ENCODE measurements around the gene R3HDM4. TPM values are rescaled to one million over a fixed set of nuclear protein-coding genes. Genes with fewer than 3 reads are reported as not detected.

Gene R3HDM4
- total RNA-seq (2022; extraction: Qiagen RNA extraction) = 25.9 to 43.5 TPM (median 37.1 TPM) in 5 replicates

DNA sequence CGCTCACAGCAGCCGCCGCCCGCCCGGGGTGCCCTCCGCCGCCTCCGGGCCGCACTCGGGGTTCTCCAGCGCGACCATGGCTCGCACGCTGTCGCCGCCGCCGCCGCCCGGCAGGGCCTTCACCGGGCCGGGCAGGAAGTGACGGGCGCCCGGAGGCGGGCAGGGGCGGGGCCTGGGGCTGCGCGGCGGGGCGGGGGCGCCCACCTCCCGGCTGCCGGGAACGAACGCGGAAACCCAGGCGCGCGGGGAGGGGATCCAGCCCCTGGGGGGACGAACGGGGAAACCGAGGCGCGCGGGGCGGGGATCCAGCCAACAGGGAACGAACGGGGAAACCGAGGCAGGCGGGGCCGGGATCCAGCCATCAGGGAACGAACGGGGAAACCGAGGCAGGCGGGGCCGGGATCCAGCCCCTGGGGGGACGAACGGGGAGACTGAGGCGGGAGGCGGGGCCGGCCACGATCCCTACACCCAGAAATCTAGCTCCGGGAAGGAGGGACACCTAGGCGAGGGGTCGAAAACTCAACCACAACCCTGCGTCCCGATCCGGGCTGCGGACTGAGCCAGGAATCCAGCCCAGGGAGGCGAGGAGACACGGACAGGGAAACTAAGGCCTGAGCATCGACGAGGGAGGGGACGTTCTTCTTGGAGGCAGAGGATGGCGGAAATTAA lies at the start of gene R3HDM4:
Gene R3HDM4, minus strand, starts transcription at position 140 of the 669 bp plus-strand sequence. Its CDS starts 62 bp downstream, at position 78.

DNA sequence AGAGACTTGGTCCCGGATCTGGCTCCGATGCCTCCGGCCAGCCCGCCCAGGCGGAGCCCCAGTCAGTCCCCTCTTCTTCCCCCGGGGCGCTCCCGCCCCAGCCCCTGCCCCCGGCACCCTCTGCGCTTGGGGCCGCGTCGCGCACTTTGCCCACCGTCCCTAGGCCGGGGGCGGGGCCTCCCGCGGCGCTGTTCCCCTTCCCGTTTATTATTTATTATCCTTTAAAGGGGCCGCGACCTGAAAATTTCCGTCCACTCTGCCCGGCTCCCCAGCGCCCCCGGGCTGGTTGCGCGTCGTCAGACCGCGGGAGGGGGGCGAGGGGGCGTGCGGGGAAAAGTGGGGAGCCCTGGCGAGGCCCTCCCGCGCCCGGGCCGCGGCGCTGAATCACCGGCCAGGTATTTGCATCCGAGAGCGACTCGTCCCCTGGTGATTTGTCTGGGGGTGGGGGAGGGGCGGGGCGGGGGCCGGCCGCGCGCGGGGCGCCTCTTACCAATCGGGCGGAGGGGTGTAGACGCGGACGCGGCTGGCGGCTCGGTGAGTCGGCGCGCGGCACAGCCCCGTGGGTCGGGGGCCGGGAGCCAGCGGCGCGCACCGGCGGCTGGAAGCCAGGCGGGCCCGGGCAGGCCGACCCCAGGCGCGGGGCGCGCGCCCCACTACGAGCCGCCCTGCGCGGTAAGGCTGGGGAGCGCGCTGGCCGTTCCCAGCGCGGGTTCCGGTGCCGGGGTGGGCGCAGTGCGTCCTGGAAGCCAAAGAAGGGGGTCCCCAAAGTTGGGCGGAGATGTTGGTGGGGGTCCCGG lies 12.7 kb upstream of the R3HDM4 start, which contains the start of gene ARID3A:
Gene ARID3A, plus strand, starts transcription at position 510 of the 797 bp plus-strand sequence. CDS start 3,494 bp downstream, outside the sequence.

DNA sequence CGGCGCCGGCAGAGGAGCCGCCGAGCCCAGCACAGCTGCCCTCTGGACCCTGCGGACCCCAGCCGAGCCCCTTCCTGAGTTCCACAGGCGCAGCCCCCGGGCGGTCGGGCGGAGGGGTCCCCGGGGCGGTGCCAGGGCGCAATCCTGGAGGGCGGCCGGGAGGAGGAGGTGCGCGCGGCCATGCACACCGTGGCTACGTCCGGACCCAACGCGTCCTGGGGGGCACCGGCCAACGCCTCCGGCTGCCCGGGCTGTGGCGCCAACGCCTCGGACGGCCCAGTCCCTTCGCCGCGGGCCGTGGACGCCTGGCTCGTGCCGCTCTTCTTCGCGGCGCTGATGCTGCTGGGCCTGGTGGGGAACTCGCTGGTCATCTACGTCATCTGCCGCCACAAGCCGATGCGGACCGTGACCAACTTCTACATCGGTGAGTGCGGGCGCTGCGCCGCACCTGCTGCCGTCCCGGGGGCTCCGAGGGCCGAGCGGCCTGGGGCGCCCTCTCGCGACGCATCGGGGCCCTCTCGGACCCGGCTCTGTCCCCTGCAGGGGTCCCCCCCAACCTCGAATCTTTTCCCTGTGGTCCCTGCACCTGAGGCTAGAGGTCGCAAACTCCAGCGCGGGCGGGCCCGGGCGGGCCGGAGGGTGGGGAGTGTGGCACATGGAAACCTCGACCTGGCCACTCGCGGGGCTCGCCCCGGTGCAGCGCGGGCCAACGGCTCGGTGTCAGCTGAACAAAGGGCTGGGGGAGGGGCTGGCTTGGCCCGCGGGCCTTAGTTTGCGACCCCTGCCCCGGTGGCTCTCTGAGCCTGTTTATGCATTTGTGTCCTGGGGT lies 4.5 kb upstream of the R3HDM4 start, which contains the start of gene KISS1R:
Gene KISS1R, plus strand, starts transcription at position 11 of the 829 bp plus-strand sequence. Its CDS starts 170 bp downstream, at position 181.

DNA sequence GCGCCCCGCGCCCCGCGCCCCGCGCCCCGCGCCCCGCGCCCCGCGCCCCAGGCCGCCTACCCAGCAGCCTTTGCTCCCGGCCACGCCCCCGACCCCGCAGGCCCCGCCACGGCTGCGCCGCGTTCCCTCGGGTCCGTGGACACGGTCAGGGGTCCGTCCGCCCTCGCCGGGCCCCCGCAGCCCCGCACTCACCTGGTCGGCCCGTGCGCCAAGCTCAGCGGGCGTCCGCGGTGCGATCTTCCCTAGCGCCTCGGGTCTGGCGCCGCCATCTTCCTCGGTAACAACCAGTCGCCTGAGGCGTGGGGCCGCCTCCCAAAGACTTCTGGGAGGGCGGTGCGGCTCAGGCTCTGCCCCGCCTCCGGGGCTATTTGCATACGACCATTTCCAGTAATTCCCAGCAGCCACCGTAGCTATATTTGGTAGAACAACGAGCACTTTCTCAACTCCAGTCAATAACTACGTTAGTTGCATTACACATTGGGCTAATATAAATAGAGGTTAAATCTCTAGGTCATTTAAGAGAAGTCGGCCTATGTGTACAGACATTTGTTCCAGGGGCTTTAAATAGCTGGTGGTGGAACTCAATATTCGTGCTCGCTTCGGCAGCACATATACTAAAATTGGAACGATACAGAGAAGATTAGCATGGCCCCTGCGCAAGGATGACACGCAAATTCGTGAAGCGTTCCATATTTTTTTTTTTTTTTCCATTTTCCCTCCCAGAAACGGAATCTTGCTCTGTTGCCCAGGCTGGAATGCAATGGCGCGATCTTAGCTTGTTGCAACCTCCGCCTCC lies 19.9 kb downstream of the R3HDM4 start, which contains the start of the genes MED16 and RNU6-9:
Gene MED16, minus strand, starts transcription at position 294 of the 796 bp plus-strand sequence. CDS start 2,056 bp downstream, outside the sequence.
Gene RNU6-9, plus strand, starts transcription at position 591 of the 796 bp plus-strand sequence.

DNA sequence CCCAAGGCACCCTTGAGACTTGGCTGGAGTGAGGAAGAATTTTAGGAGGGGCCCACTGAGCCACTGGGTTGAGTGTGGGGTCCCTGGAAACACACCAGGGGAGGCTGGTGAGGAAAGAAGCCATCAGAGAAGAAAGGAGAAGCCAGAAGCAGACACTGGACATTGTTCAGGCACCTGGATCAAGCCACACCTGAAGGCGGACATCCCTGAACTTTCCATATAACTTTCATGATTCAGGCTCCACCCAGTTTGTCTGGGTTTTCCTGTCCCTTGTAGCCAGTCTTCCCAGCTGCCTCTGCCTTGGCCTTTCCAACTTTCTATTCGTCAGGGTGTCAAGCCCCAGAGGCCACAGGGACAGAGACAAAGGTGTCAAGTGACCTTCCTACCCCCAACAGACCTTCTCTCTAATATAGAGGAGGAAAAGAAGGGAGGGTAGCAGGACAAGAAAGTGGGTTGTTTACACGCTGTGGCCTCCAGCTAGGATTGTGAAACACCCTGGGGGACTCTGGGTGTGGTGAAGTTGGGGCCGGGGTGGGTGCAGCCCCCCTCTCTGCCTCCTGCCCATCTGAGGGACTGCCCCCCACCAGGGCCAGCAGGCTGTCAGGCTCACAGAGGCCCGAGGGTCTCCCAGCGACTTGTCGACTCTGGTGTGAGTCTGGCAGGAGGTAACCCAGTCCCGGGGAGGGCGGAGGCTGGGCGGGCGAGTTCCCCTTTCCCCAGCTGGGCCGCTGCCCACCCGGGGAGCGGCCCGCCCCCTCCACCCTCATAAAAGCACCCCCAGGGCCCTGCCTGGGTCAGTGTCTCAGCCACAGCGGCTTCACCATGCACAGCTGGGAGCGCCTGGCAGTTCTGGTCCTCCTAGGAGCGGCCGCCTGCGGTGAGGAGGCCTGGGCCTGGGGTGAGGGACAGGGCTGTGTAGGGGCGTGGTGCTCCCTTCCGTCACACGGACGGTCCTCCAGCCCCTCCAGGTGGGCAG lies 53.9 kb downstream of the R3HDM4 start, which contains the start of gene CFD:
Gene CFD, plus strand, starts transcription at position 797 of the 976 bp plus-strand sequence. Its CDS starts 26 bp downstream, at position 823.

DNA sequence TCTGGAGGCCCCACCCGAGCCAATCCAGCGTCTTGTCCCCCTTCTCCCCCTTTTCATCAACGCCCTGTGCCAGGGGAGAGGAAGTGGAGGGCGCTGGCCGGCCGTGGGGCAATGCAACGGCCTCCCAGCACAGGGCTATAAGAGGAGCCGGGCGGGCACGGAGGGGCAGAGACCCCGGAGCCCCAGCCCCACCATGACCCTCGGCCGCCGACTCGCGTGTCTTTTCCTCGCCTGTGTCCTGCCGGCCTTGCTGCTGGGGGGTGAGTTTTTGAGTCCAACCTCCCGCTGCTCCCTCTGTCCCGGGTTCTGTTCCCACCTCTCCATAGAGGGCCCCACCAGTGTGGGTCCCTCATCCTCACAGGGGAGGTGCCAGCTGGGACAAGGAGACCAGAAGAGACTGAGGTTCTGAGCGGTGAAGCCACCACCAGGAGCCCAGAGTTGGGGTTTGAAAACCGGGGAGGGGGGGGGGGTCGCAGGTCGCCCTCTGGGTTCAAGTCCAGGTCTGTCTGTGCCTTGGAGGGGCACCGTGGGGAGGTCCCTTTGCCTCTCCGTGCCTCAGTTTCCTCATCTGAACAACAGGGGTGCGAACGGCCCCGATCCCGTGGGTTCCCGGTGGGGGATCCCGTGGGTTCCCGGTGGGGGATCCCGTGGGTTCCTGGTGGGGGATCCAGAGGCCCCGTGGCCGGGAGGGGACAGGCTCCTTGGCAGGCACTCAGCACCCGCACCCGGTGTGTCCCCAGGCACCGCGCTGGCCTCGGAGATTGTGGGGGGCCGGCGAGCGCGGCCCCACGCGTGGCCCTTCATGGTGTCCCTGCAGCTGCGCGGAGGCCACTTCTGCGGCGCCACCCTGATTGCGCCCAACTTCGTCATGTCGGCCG lies 60.6 kb downstream of the R3HDM4 start, which contains the start of gene ELANE:
Gene ELANE, plus strand, starts transcription at position 168 of the 878 bp plus-strand sequence. Its CDS starts 26 bp downstream, at position 194.

Other genes with a start within 250 kb of the R3HDM4 start
- 190 to 250 TPM (median 228 TPM) in 5 replicates for gene FSTL3, start 236.8 kb downstream of the R3HDM4 start, total RNA-seq (2022; extraction: Qiagen RNA extraction)
- 0.18 to 0.23 TPM in 2 of 5 replicates, not detected in the others for gene PRSS57, start 217.8 kb downstream of the R3HDM4 start, total RNA-seq (2022; extraction: Qiagen RNA extraction)
- gene PALM, start 204.3 kb downstream of the R3HDM4 start, total RNA-seq (2022; extraction: Qiagen RNA extraction) = 11.0 to 15.7 TPM (median 14.8 TPM) in 5 replicates
- 66.4 to 87.9 TPM (median 83.2 TPM) in 5 replicates for gene MISP, start 162.1 kb downstream of the R3HDM4 start, total RNA-seq (2022; extraction: Qiagen RNA extraction)
- gene PTBP1, start 115.8 kb downstream of the R3HDM4 start, total RNA-seq (2022; extraction: Qiagen RNA extraction) = 202 to 210 TPM (median 205 TPM) in 5 replicates
- 1.9 to 5.5 TPM (median 4.8 TPM) in 5 replicates for gene PLPPR3, start 91.3 kb downstream of the R3HDM4 start, total RNA-seq (2022; extraction: Qiagen RNA extraction)
- gene AZU1, start 85.4 kb downstream of the R3HDM4 start, total RNA-seq (2022; extraction: Qiagen RNA extraction) = 0.07 to 0.28 TPM (median 0.20 TPM) in 5 replicates
- 0.13 to 0.42 TPM (median 0.30 TPM) in 5 replicates for gene PRTN3, start 72.2 kb downstream of the R3HDM4 start, total RNA-seq (2022; extraction: Qiagen RNA extraction)
- not detected in 5 replicates for gene ELANE, start 60.9 kb downstream of the R3HDM4 start, total RNA-seq (2022; extraction: Qiagen RNA extraction)
- gene CFD, start 53.6 kb downstream of the R3HDM4 start, total RNA-seq (2022; extraction: Qiagen RNA extraction) = 10.4 to 27.5 TPM (median 22.2 TPM) in 5 replicates
- 11.6 to 25.0 TPM (median 22.0 TPM) in 5 replicates for gene MED16, start 20.0 kb downstream of the R3HDM4 start, total RNA-seq (2022; extraction: Qiagen RNA extraction)
- not detected in 5 replicates for gene RNU6-9, start 19.7 kb downstream of the R3HDM4 start, total RNA-seq (2022; extraction: Qiagen RNA extraction)
- 0.31 to 0.65 TPM (median 0.54 TPM) in 4 of 5 replicates, not detected in the other for gene KISS1R, start 4.1 kb upstream of the R3HDM4 start, total RNA-seq (2022; extraction: Qiagen RNA extraction)
- gene ARID3A, start 12.8 kb upstream of the R3HDM4 start, total RNA-seq (2022; extraction: Qiagen RNA extraction) = 3.2 to 5.3 TPM (median 5.3 TPM) in 5 replicates
- 40.8 to 72.1 TPM (median 67.5 TPM) in 5 replicates for gene WDR18, start 71.1 kb upstream of the R3HDM4 start, total RNA-seq (2022; extraction: Qiagen RNA extraction)
- 1.8 to 5.0 TPM (median 2.5 TPM) in 5 replicates for gene GRIN3B, start 87.2 kb upstream of the R3HDM4 start, total RNA-seq (2022; extraction: Qiagen RNA extraction)
- 71.4 to 134 TPM (median 123 TPM) in 5 replicates for gene TMEM259, start 107.9 kb upstream of the R3HDM4 start, total RNA-seq (2022; extraction: Qiagen RNA extraction)
- not detected in 5 replicates for gene RNU6-2, start 108.3 kb upstream of the R3HDM4 start, total RNA-seq (2022; extraction: Qiagen RNA extraction)
- 66.3 to 85.2 TPM (median 76.4 TPM) in 5 replicates for gene CNN2, start 113.4 kb upstream of the R3HDM4 start, total RNA-seq (2022; extraction: Qiagen RNA extraction)
- gene ABCA7, start 126.9 kb upstream of the R3HDM4 start, total RNA-seq (2022; extraction: Qiagen RNA extraction) = 8.7 to 16.2 TPM (median 12.6 TPM) in 5 replicates
- gene ARHGAP45, start 153.9 kb upstream of the R3HDM4 start, total RNA-seq (2022; extraction: Qiagen RNA extraction) = 1.9 to 4.3 TPM (median 4.1 TPM) in 5 replicates
- 206 to 247 TPM (median 231 TPM) in 5 replicates for gene POLR2E, start 182.2 kb upstream of the R3HDM4 start, total RNA-seq (2022; extraction: Qiagen RNA extraction)
- gene GPX4, start 190.8 kb upstream of the R3HDM4 start, total RNA-seq (2022; extraction: Qiagen RNA extraction) = 425 to 512 TPM (median 484 TPM) in 5 replicates

All from A549 treated with Mapracorat at 1 μM for 4 hours (cell line).